ENCODE measurements around the gene CCDC175.

The CCDC175 gene

DNA sequence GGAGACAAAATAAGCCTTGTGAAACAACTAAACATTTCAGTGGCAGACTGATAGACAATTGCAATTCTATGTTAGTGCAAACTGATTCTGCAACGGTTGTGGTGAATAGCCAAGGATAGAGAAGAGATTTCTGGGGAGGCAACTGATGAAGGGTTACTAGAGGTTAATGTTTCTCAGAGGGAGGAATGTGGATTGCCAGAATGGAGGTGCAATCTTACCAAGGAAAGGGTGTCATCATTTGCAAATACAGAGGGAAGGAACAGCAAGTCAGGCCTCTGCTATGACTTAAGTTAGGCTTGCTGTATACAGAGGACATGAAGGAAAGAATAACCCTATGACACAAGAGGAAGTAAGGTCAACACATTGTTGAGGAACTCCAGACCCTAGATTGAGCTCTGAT lies 35.8 kb downstream of the CCDC175 start:
- DNase-seq: no peak

DNA sequence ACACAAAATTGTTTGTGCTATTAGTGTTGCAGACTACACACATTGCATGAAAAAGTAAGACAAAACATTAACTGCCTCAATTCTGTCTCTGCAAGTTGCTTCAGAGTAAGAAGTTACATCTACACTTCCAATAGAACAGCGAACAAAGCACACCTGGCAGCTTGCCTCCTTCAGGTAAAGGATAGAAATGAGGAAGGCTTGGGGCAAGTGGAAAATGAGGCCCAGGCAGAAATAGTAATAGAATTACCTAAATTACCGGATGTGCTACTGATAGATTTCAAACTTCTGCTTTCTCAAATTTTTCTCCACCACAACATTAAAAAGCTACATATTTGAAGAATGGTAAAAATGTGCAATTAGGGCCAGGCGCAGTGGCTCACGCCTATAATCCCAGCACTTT lies 37.7 kb downstream of the CCDC175 start:
- no peak for DNase-seq

DNA sequence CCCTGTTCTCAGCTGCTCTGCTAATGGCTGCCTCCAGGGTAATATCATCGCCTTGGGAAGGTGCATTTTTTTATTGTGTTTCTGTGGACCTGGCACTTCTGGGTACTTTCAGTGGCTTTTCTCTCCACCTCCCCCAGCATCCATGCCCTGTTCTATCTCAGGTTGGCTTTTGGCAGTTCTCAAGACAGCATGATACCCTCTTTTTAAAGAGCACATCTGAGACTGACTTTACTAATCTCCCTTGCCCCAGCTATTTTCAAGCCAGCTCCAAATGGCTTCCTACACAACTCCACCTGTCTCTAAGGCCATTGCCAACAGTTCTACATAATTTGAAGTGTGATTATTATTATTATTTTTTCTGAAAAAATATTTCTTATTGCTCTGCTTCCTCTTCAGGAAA lies 39.1 kb downstream of the CCDC175 start:
- no peak for DNase-seq

DNA sequence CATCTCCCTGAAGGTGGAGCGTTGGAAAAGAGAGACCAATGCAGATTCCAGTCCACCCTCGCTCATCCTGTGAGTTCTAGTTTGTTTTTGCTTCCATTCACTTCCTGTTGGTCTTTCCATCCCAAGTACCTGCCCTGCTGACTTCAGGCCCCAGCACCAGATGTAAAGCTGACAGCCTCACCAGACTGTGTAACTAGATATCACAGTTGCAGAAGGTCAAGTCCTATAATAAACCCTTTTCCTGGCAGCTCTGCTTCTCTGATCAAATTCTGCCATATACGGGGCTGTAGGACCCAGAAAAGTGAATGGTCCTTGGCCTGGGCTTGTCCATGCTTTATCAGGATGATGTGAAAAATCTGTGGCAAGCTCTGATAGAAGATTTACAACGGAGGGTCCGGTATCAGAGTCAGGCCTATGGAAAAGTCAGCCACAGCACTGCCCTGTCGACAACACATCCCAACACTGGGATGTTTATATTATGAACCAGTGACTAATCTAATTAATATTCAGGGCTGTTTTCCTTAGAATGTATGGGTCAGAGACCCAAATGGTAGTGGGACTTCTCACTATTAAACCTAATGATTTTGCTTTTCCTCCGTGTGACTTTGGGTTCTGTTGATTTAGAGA lies 42.1 kb downstream of the CCDC175 start:
- peak; percentile 2 for DNase-seq

DNA sequence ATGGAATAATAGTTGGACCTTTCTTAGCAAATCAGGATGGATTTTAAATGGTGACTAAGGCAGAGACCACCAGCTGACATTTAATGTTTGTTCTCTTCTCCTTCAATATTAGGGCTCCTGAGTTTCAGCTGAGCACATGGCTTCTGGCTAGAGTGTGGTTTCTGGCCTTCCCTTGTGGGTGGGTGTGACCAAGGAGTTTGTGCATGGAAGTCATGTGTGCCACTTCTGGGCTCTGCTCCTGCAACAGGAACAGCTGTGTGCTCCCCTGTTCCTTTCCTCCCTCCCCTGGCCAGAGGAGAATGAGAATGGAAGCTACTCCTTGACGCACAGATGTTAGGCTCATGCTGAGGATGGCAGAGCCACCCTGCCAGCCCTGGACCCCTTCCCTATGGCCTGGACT lies 44.2 kb downstream of the CCDC175 start:
- DNase-seq: no peak

DNA sequence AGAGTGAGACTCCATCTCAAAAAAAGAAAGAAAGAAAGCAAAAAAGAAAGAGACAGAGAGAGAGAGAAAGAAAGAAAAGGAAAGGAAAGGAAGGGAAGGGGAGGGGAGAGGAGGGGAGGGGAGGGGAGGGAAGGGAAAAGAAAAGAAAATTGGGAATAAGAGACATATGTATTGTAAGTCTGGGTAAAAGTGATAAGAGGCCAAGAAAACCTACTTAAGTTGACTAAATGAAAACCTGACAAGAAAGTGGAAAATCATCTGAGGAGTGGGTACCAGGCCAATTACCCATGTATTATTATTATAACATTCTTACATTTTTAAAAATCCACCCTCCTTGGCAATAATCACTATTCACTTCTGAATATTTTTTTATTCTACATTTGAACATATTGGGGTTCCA lies 46.3 kb downstream of the CCDC175 start:
- no peak for DNase-seq

DNA sequence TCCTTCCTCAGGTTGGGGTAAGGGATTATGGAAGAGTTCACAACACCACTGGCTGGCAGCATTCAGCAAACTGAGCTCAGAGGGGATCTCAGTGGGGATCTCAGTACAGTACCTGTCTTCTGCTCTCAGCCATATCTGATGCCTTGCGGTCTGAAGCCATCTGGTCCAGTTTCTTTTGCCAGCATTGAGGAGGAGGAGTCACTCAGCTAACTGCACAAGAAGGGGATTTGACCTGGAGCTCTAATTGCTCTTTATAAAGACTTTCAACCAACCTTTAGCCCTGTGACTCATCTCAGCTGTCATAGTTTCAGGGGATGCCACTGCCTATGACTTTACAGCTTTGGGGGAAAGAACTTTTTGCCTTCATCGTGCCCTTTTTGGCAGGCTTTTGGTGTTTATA lies 47.4 kb downstream of the CCDC175 start:
- no peak for DNase-seq

DNA sequence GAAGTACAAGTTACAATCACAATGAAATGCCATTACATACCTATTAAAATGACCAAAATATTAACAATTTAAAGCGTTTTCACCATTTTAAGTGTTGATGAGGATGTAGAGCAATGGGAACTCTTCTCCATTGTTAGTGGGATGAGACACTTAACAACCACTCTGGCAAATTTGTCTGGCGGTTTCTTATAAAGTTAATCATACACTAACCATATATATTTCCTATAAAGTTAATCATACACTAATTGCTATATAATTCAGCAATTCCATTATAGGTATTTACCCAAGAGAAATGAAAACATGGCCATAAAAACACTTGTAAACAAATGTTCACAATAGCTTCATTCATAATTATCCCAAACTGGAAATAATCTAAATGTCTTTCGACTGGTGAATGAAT lies 56.4 kb downstream of the CCDC175 start:
- DNase-seq: no peak

DNA sequence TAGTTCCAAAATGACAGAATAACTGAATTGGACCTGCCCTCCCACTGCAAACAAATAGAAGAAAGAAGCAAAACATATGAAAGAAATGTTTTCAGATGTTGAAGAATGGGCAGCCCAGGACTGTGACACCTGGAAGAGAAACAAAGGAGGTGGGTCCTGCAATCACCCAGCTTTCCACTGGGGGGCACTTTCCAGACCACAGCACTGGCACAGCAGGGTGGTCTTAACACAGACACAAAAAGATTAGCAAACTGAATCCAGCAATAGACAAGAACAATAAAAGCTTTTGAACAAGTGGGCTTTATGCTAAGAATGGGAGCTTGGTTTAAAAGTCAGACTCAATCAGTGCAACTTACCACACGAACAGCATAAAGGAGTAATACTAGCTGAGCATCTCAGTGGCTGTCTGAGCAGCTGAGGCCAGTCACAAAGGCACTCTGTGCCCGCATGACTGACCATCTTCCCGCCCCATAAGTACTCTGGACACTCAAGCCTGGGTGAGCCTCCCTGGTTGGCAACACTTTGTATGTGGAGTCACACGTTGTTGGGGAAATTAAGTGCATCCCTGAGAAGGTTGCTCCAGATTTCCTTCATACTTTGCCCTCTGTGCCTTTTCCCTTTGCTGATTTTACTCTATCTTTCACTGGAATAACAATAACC lies 64.6 kb downstream of the CCDC175 start:
- DNase-seq: peak; percentile 21

DNA sequence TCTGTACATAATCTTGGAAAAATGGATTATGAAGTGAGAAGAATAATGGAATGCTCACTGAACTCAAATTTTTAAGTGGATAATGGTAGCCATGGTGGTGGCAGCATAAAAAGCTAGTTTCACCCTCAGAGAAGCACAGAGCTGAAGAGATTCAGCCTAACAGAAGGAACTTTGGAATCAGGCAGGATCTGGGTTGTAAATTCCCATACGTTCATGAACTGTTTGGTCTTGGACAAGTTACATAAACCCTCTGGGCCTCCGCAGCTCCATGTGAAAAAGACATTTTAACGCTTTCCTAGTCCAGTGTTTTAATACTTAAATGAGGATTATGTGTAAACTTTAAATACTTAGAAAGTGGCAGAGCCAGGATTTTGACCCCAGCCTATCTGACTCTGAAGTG lies 65.6 kb downstream of the CCDC175 start:
- DNase-seq: no peak

DNA sequence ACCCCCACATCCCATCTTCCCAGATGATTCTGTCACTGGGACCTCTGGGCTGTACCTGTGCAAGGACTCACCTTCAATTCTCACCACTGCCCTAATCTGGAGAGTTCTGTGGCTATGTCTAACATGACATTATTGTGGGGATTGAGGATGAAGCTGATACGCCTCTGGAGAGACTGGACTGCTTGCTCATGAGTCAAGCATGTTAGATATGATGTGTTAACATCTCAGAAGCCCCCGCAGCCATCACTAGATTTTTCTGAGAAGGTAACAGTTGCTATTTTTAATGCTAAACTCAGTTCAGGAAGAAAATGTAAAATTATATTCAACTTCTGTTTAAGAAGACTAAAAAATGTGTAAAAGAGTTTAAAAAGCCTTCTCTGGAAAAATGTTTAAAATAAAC lies 66.6 kb downstream of the CCDC175 start:
- no peak for DNase-seq

DNA sequence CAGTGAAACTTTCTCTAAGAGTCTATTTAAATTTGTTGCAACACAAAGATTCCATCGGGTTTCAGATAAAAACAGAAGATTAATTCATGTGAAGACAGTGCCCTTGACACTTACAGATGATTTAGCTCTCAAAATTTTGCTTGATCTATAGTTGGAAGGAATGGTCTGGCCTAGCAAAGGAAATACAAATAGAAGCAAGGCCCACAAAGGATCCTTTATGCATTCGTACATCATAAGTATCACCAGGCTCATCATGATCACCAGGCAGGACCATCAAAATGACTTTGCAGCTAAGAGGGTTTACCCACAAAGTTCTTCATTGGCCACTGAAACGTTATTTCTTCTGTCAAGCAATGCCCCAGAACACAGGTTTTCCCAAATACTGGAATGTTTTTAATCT lies 67.5 kb downstream of the CCDC175 start:
- no peak for DNase-seq

DNA sequence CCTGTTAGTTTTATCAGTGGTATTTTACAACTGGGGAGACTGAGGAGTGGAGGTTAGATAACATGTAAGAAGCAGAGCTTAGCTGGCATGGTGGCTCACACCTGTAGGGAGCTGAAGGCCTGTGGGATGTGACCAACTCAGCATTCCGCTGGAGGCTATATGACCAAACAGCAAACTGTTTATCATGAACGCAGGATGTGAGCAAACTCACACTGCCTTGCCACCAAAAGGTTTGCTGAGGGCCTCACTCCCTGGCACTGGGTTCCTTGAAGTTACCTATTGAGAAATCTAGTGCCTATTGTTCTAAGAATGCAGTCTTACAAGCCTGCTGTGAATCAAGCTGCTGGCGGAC lies 68.9 kb downstream of the CCDC175 start:
- DNase-seq: no peak

DNA sequence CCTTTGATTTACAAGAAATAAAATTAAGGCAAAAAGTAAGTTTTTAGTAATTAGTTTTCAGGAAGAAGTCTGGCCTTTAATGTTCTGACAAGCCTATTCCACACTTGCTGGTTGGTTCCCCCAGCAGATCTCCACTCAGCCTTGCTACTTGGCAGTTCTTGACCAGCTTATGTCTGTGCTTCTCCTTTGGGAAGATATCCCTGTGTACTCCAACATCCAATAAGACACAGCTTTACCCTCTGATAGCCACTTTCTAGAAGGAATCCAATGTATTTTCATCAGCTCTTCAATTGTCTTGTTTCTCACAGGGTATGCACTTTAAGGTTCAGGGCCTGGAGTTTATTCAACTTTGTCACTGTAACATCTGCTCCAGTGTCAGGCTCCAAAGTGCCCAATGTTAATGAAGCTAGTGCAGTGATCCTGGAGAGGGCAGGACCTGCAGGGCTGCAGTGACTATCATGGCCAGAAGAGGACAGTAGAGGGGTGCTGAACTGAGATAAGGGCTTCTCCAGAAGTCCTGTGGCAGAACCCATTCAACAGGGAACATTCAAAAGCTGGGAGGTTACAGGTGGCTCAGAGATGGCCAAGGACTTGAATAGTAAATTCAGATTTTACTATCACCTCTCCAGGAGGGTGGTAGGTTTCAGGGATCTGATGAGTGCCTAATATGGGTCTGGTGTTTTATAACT lies 69.4 kb downstream of the CCDC175 start:
- peak; percentile 16 for DNase-seq

DNA sequence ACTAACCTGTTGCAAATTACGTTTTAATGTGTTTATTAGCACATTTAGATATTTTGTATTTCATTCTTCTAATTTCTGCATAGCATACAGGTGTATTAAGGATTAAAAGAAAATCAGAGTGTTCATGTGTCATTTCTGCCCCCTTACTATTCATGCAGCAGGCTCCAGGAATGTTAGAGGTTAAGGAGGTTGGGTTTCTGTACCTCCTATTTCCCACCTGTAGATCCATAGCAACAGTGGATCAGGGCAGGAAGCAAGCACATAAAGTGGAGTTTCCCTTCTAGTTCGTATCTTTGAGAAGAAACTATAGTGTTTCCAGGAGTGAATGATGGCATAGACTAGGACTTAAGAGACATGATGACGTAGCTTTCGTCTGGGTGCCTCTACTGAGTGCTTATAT lies 73.4 kb downstream of the CCDC175 start:
- no peak for DNase-seq

DNA sequence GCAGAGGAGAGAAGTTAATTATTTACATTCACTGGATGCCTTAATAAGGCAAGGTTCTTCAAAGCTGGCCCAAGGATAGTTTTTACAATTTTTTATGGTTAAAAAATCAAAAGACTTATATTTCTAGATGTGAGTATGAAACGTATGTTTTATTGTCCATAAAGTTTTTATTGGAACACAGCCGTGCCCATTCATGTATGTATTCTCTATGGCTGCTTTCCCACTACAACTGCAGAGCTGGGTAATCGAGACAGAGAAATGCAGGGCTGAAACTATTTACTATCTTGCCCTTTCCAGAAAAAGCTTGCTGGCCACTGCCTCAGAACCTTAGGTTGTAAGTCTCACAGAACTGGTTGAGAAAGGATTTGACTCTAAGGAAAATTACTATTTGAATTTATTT lies 75.9 kb downstream of the CCDC175 start:
- DNase-seq: no peak

DNA sequence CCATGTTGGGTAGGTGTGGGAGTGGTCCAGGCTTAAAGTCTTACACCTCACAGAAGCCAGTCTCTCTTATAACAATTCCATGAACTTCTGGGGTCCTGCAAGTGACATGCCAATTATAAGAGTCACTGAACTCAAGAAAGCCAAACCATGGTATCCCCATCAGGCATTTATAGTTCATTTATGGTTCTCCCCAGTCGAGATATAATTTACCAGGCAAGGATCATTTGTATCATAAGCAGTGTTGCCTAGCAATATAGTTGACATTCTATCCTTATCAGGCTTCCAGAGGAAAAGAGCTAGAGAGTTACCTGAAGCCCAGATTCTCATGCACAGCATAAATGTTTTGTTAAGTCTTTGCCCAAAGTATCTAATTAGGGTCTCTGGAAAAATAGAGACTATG lies 84.2 kb downstream of the CCDC175 start:
- DNase-seq: no peak

DNA sequence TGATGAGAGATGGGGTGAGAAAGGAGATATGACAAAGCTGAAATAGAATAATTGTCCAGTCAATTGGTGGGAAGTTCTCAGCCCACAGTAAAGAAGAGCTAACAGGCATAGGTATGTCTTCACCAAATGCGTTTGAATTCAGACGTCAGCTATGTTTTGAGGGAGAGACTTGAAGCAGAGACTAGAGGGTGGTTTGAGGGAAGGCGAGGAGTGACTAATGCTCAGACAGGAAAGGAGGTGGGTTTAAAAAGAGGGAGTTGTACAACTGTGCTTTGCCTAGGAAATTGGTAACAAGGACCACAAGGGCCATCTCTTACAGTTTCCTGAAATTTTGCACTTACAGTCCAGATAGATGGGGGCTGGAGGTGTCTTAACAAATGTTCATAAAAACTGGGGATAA lies 85.9 kb downstream of the CCDC175 start:
- DNase-seq: no peak

DNA sequence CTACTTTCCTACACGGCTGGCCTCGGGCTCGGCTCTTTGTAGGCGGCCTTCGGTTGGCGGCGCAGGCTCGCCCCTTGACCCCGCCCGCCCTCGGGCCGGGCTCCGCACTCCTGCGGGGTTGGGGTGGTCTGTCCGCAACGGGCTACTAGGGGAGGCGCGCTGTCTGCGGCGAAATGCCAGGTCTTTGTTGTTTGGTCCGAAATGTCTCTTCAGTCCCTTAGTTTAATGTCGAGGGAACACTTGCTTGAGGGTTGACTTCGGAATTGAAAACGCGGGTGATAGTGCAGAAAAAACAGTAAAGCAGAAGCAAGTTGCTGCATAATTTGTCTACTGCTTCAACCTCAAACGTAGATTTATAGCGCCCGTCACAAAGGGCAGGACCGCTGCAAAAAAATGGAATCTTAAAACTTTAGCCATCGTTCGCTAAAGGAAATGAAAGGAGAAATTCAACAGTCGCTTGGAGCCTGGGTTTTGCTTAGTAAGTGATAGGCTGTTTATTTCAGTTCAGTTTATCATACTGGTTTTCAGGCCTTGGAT lies 91.9 kb downstream of the CCDC175 start:
- DNase-seq: peak; percentile 97

DNA sequence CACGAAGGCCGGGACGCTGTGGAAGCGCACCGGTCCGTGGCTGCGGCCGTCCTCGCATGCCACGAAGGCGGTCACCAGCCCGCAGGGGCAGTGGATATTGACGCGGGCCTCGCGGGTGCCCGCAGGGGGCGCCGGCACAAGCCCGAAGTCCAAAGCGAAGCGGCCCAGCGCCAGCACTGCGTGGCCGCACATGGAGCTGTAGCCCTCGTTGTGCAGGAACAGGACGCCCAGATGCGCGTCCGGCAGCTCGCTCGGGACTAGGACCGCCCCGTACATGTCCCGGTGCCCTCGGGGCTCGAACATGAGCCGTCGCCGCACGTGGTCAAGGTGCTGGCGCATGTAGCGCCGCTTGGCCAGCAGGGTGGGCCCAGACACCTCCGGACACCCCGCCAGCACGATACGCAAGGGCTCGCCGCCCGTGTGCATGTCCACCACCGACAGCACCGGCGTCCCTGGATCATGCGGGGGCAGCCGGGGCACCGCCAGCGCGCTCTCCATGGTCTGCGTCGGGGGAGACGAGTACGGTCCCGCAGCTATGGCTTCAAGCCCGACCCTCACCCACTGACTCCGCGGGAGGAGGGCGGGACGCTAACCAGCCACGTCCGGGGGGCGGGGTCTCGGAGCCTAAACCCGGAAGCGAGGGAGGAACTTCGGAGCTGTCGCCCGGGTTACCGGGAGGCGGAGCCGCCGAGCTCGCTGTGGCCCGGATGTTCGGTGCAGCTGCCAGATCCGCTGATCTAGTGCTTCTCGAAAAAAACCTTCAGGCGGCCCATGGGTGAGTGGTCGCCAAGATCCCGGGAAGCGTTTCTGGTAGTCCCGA lies 92.6 kb downstream of the CCDC175 start, which contains the start of the genes JKAMP and L3HYPDH:
Gene JKAMP, plus strand, starts transcription at position 699 of the 820 bp plus-strand sequence. Its CDS starts 73 bp downstream, at position 772.
Gene L3HYPDH, minus strand, starts transcription at position 590 of the 820 bp plus-strand sequence. Its CDS starts 92 bp downstream, at position 498.
- peak; percentile 100 for DNase-seq

DNA sequence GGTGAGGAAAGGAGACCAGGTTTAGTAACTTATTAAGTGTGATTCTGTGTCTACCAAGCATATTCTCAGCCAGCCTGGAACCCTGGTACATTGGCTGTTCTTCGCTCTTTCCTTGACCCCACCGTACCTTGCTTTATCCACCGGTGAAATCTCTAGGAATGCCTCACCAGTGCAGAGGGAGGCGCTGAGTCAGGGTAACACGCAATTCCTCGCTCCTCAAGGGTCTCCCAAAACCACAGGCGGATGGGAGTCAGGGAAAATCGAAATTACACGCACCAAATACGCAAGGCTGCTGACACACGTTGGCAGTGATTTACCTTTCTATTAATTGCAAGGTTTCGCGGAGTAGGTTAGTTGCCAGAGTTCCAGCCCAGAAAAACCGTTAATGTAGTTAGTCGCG lies 93.2 kb downstream of the CCDC175 start:
- DNase-seq: no peak

DNA sequence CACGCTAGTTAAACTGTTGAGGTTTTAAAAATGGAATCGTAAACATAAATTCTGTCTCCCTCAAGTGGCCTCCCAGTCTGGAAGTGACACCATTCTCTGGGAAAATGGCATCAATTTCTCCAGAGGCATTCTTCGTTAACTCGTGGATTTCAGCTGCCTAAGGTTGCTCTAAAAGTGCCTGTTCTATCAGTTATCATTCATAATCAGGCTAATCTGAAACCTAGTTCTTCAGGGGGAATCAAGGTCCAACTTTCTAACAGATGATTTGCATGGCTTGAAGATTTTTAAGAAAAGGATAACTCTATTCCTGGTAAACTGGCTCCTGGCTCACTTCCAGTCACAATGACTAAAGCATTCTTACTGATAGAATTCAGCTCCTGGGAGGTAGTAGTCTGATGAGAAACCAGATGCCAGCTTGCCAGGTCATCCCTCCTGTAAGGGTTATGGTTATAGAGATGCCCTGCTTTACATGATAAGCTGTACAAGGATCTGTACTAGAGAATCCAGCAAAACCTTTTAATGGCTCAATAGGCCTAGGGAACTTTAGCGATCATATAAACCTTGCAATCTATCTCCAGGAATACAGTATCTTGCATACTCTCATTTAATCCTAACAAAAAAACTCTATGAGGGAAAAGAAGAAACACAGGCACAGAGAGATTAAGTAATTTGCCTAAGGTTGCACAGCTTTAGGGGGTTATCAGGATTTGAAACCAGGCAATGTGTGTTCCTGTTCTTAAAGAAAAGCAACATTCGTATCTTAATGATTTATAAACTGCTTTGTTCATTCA lies 93.9 kb downstream of the CCDC175 start:
- DNase-seq: peak; percentile 13
